Stimulated activated CD8-positive, alpha-beta memory T cell treated with anti-CD3 and anti-CD28 coated beads, Interleukin-12 subunit alpha, Interleukin-12 subunit beta, amount 100 ng/mL, for 1 hour (primary cell): ENCODE results near the gene CCNB3.

Experiments used
- DNase-seq: peaks from one replicate; pipeline ENCODE4 v3.0.0-alpha.2; 2020; ENCODE audit warnings: low read depth

CCNB3 gene

GRCh38 chrX:50375481-50376267, 171.1 kb downstream of the CCNB3 start:
- DNase-seq, result no peak

- DNase-seq, result no peak
Measured at GRCh38 chrX:50381729-50382415, 177.3 kb downstream of the CCNB3 start.

- no peak for DNase-seq
Measured at GRCh38 chrX:50386520-50386919, 182.0 kb downstream of the CCNB3 start.

DNA sequence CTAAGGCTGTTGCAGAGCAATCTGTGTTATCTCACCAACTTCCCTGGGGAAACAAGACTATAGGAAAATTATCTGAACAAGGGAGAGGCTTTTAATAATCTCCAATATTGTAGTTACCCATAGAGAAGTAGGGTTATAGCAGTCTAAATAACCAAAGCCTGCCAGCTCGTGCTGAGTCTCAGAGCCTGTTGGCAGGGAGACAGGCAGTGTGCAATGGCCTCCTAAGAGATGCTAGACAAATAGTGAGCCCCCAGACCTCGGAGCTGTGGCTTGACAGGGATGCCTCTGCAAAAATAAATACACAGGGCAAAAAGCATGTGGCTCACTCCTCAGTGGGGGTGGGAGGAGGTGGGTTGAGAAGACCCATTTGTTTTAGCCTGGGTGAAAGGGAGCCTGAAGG, 189.3 kb downstream of the CCNB3 start:
- DNase-seq, result no peak
